GM13976 (cell line): Measurements from ENCODE around the gene SLC4A1AP.

Source experiments
- DNase-seq: peaks from one replicate; pipeline ENCODE4 v3.0.0; 2012; ENCODE audit warnings: low spot score
- in situ Hi-C: fragments of 300-500 bp; cut with MboI; formaldehyde crosslinking; loops from one replicate; pipeline ENCODE4 v1.12.0; 2022; ENCODE audit warnings: low sequenced_read_pairs, mixed read lengths, inconsistent platforms; ENCODE audit not compliant: unreplicated experiment
- TF ChIP-seq, protein P1 (sequence below): IDR thresholded peaks from 2 replicates; pipeline ENCODE4 v1.5.1; 2012; ENCODE audit warnings: borderline replicate concordance, mild to moderate bottlenecking; ENCODE audit not compliant: insufficient read depth; ENCODE audit errors: extremely low read depth, missing control alignments, control extremely low read depth

Gene SLC4A1AP

DNA sequence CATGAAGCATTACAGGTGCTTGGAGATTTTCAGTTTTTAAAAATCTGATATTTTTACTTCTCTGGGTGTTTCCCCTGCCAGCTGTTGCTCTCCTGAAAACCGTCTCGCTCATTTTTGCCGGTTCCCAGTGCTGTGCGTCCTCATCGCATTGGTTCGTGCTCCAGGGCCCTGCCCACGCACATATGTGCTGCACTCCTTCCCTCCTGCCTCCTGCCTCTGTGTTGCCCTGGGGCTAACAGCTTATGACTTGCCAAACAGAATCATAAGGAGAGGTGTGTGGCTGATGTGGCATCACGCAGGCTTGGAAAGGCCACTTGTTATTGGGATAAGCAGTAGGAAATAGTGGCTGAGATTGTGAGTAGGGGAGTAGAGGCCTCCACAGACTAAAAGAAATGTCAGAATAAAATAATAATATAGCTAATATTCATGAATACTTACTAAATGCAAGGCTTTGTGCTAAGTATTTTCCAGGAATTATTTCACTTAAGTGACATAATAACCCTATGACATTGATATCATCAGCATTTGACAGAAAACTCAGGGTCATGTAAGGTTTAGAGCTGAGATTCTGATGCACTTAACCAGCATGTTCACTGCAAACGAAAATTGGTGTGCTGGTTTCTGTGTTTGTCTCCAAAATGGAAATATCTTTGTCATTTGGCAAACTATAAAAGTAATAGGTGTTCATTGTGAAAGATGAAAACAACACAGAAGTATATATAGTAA is 53.5 kb downstream of the SLC4A1AP start:
- in situ Hi-C loops = no loop called here
- DNase-seq = no peak
- TF ChIP-seq, protein P1, sequence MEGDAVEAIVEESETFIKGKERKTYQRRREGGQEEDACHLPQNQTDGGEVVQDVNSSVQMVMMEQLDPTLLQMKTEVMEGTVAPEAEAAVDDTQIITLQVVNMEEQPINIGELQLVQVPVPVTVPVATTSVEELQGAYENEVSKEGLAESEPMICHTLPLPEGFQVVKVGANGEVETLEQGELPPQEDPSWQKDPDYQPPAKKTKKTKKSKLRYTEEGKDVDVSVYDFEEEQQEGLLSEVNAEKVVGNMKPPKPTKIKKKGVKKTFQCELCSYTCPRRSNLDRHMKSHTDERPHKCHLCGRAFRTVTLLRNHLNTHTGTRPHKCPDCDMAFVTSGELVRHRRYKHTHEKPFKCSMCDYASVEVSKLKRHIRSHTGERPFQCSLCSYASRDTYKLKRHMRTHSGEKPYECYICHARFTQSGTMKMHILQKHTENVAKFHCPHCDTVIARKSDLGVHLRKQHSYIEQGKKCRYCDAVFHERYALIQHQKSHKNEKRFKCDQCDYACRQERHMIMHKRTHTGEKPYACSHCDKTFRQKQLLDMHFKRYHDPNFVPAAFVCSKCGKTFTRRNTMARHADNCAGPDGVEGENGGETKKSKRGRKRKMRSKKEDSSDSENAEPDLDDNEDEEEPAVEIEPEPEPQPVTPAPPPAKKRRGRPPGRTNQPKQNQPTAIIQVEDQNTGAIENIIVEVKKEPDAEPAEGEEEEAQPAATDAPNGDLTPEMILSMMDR = no peak

DNA sequence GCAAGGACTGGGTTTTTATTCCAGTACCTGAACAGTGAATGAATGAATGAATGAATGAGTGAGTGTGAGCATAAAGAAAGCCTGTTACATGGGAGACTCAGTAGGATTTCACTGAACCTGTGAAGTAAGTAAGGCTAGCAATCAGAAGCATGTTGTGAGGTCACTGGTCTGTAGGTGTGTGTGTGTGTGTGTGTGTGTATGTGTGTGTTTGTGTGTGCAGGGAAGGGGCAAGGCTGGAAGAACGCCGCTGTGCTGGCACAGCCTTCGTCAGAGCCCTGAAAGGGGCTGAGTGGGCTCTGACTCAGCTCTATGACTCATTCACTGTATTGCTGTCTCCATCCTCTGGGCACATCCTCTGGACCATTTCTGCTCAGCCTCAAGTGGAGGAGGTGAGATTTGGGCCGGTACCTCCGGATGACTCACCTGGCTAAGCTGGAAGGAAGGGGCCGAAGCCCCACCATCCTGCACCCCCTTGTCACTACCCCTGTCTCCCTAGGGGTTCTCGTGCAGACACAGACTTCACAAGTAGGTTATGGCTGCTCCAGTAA is 56.4 kb downstream of the SLC4A1AP start:
- in situ Hi-C loops = no loop called here
- DNase-seq = no peak
- TF ChIP-seq, protein P1 = no peak

DNA sequence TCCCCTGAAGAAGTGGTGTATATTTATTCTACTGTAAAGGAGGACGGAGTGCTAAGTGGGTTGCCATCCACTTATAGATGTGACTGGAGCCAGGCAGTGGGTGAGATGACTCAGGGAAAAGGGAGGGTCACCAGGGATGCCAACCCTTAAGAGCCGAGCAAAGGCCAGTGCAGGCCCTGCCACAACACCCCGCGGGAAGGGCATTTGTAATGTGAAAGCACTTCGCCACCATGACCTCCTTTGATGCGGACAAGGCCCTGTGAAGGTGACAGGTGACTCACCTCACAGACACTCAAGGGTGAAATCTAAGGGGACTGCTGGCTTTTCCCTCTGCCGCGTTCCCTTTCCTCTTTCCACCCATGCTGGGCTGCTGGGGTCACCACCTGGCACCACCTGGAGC is 57.6 kb downstream of the SLC4A1AP start:
- DNase-seq = no peak
- TF ChIP-seq, protein P1 = no peak
- in situ Hi-C loops = no loop called here

- TF ChIP-seq, protein P1 = no peak
- DNase-seq = no peak
- in situ Hi-C loops = no loop called here
These were observed 58.3 kb downstream of the SLC4A1AP start for GRCh38 chr2:27721884-27722485.

GRCh38 chr2:27723372-27724144 is 59.9 kb downstream of the SLC4A1AP start:
- DNase-seq = peak; percentile 62
- in situ Hi-C loops = no loop called here
- TF ChIP-seq, protein P1 = peak; percentile 25

GRCh38 chr2:27724191-27724590 is 60.5 kb downstream of the SLC4A1AP start:
- TF ChIP-seq, protein P1 = no peak
- no peak for DNase-seq
- in situ Hi-C loops = no loop called here
